ENCODE measurements around the gene BAAT. TPM values are rescaled to one million over a fixed set of nuclear protein-coding genes. Genes with fewer than 3 reads are reported as not detected.

BAAT gene
- total and polyA plus RNA-seq, 2 of the 4 experiments (the other 2 are of a cell fraction) = not detected

GRCh38 chr9:101421653-101422065 is 36.9 kb upstream of the BAAT start:
- Histone ChIP-seq H3K9me1 (ENCODE audit: insufficient read depth, low read length) (no peaks in the 10 kb centered on the region), H3K4ac (ENCODE audit: low read depth, low read length) (no peak overlapping the region), H3K36me3 (ENCODE audit: control insufficient read depth, insufficient read depth, low read length) (no peaks in the 10 kb centered on the region), H2BK15ac (ENCODE audit: low read depth, low read length) (no peak overlapping the region), H3K18ac (ENCODE audit: low read depth, low read length) (no peak overlapping the region), H2BK20ac (ENCODE audit: low read depth, low read length) (no peak overlapping the region), H2BK120ac (ENCODE audit: low read depth, low read length) (no peak overlapping the region), H4K20me1 (ENCODE audit: insufficient read depth, low read length) (no peaks in the 10 kb centered on the region), H3K4me1 (ENCODE audit: control insufficient read depth, insufficient read depth, low read length) (no peaks in the 10 kb centered on the region), H2AK5ac (ENCODE audit: low read depth, low read length) (no peak overlapping the region), H4K91ac (ENCODE audit: insufficient read depth, low read depth, low read length) (no peak overlapping the region), H4K8ac (ENCODE audit: low read depth in 2 of 2, low read length in 2 of 2) (no peak overlapping the region), H3K56ac (ENCODE audit: extremely low read depth, insufficient read depth, low read length) (no peak overlapping the region), H3K27me3 (ENCODE audit: control insufficient read depth, insufficient read depth, low read length) (no peaks in the 10 kb centered on the region), H3K4me2 (ENCODE audit: low read depth, low read length) (no peak overlapping the region), H3K9ac (ENCODE audit: low read depth, low read length) (no peak overlapping the region), H3K27ac (ENCODE audit: insufficient read depth, low read length) (no peak overlapping the region), H3K14ac (replicated peaks; ENCODE audit: low read depth, low read length) (no peak overlapping the region), H4K5ac (ENCODE audit: low read depth, low read length) (no peak overlapping the region), H2BK5ac (ENCODE audit: low read depth, low read length, poor library complexity, severe bottlenecking) (no peak overlapping the region), H3K23ac (ENCODE audit: low read depth, low read length) (no peak overlapping the region), H2AFZ (replicated peaks; ENCODE audit: low read length, poor library complexity) (no peak overlapping the region), H2AK9ac (replicated peaks; ENCODE audit: low read depth, low read length, poor library complexity) (no peak overlapping the region), H3K9me3 (ENCODE audit: control insufficient read depth, insufficient read depth, low read length) (no peaks in the 10 kb centered on the region), H3K4me3 (ENCODE audit: insufficient read depth, low read depth, low read length) (no peak overlapping the region), H3K79me1 (ENCODE audit: low read depth in 1 of 2, low read length in 2 of 2) (no peaks in the 10 kb centered on the region)
- intact Hi-C loops (cut with micrococcal nuclease) (no loop called here), in situ Hi-C loops (cut with MboI; ENCODE audit: low sequenced_read_pairs) (no loop called here), dilution Hi-C loops (cut with HindIII; ENCODE audit: low sequenced_read_pairs, unreplicated experiment) (no loop called here)
- CTCF ChIA-PET = interaction anchor here (1.3 to 1.5 kb wide), 2 partner anchors 27 to 33 kb away, joined by 3 read pairs; no protein-coding TSS in a partner anchor
- no CpG with 5 or more reads among the region's 5 CpGs for WGBS, 2 experiments (ENCODE audit: extremely low coverage in 2 of 2, insufficient read length in 1 of 2)
- DNase-seq (no peak), ATAC-seq (ENCODE audit: low read depth) (no peak)
- no TSS peak for BruUV-seq (replicated peaks)
- POLR2A ChIA-PET (ENCODE audit: unreplicated experiment) = no interaction called here
- TF ChIP-seq RFX5 (IDR thresholded peaks at IDR 0.05; ENCODE audit: low read depth, low read length) (no peak), RAD21 (IDR thresholded peaks at IDR 0.05; ENCODE audit: low read length) (no peak), ELK1 (IDR thresholded peaks at IDR 0.05; ENCODE audit: borderline replicate concordance, low read depth, low read length) (no peak), SMC3 (IDR thresholded peaks at IDR 0.05; ENCODE audit: low read depth, low read length) (no peak), MXI1 (IDR thresholded peaks at IDR 0.05; ENCODE audit: borderline replicate concordance, low read depth, low read length) (no peak), NFE2L2 (IDR thresholded peaks at IDR 0.05; ENCODE audit: low read depth, low read length) (no peak), BHLHE40 (IDR thresholded peaks at IDR 0.05; ENCODE audit: low read depth, low read length) (no peak), RCOR1 (IDR thresholded peaks at IDR 0.05; ENCODE audit: insufficient replicate concordance, low read length) (no peak), USF2 (IDR thresholded peaks at IDR 0.05; ENCODE audit: low read depth, low read length) (no peak), FOS (IDR thresholded peaks at IDR 0.05; ENCODE audit: low read depth, low read length) (no peak), MAZ (IDR thresholded peaks at IDR 0.05; ENCODE audit: borderline replicate concordance, low read depth, low read length) (no peak), CEBPB (IDR thresholded peaks at IDR 0.05; ENCODE audit: low read depth, low read length) (no peak), CHD1 (IDR thresholded peaks at IDR 0.05; ENCODE audit: low read depth, low read length) (no peak), MAFK (IDR thresholded peaks at IDR 0.05; ENCODE audit: low read depth, low read length) (no peak), POLR2A (IDR thresholded peaks at IDR 0.05; ENCODE audit: low read depth, low read length) (no peak), CTCF (conservative IDR thresholded peaks at IDR 0.05; ENCODE audit: low read depth, low read length) (no peak)

All from IMR-90 (cell line).